PFSK-1 (cell line): Measurements from ENCODE around the gene TTC38.

ENCODE experiments used
- POLR2AphosphoS5 ChIP-seq: IDR thresholded peaks from 2 replicates; pipeline ENCODE4 v1.6.1; 2012; ENCODE audit warnings: low read depth, mild to moderate bottlenecking, control low read depth, low read length, moderate library complexity
- REST ChIP-seq, 2 experiments: IDR thresholded peaks; 2 replicates each; pipeline versions ENCODE4 v1.6.1 to v1.8.0; 2011 to 2012; ENCODE audit warnings: low read depth in 2 of 2, low read length in 2 of 2, control low read depth in 1 of 2, inconsistent platforms in 1 of 2, mild to moderate bottlenecking in 1 of 2, moderate library complexity in 1 of 2; ENCODE audit not compliant: insufficient read depth in 1 of 2
- TAF1 ChIP-seq: IDR thresholded peaks from 2 replicates; pipeline ENCODE4 v1.6.1; 2012; ENCODE audit warnings: low read length, control low read depth, borderline replicate concordance; ENCODE audit not compliant: insufficient read depth

GRCh38 chr22:46330426-46330825 lies 62.6 kb downstream of the TTC38 start:
- TF ChIP-seq POLR2AphosphoS5: no peak
- TF ChIP-seq TAF1: no peak
- no peak for TF ChIP-seq REST (IDR thresholded peaks at IDR 0.05; ENCODE audit: insufficient read depth in 1 of 2, low read depth in 2 of 2, low read length in 2 of 2)
